Fibroblast of peridontal ligament (primary cell): Measurements from ENCODE around the gene DESI2.
"Not testable (repeated sequence)": the region's sequence is repeated elsewhere in the genome, so short reads cannot be mapped to it uniquely, and the experiment has no call there.

ENCODE experiments used
- DNase-seq: peaks from one replicate; pipeline ENCODE4 v3.0.0-alpha.2; 2010; ENCODE audit errors: extremely low read depth

Gene DESI2

GRCh38 chr1:244654108-244655038 lies 1.4 kb downstream of the DESI2 start:
- peak; percentile 22 for DNase-seq

DNA sequence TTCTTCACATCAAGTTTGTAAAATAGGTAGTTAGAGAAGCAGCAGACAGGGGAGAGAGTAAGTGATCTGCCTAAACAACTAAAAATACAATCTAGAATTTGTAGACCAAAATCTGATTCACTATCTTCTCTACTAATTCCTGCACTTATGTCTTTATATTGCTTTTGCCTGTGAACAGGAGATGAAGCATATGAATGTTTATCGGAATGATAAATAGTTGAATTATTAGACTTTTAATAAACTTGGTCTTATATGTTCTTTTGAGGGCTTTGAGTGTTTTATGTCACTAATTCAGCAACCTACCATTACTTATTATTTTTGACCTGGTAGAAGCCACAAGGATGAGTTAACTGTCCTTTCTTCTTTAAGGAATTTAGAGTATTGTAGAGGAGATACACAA lies 2.3 kb downstream of the DESI2 start:
- no peak for DNase-seq

- DNase-seq = no peak
Observed at GRCh38 chr1:244657421-244657820, 4.5 kb downstream of the DESI2 start.

DNA sequence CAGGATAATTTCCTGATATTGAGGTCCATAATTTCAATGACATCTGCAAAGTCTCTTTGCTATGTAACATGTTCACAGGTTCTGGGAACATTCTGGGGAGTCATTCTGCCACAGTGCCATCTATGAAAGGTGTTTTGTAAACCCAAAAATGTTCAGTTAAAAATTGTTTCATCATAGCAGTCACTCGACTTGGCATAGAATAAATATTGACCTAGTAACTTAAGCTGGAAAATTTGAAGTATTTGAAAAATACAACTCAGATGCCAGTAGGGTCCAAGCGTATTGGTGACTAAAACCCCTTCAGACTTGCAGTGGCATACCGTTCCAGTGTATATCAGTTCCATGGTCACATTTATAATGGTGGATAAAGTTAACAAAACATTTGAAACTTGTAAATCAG lies 6.8 kb downstream of the DESI2 start:
- DNase-seq = no peak

DNA sequence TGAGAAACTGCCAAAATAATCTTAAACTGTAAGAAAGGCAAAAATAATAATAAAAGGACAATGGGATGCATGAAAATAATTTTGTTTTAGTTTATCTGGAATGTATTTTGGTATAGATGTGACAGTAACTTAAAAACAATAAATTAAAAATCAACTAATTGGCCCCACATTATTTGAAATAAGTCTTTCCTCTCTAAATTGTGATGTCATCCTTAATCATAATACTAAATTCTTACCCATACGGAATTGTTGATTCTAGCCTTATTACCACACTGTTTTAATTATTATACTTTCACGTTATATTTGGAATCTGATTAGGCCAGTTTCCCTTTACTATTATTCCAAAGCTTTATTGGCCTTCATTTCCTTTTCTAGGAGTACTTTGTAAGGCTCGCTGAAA lies 7.7 kb downstream of the DESI2 start:
- no peak for DNase-seq

DNA sequence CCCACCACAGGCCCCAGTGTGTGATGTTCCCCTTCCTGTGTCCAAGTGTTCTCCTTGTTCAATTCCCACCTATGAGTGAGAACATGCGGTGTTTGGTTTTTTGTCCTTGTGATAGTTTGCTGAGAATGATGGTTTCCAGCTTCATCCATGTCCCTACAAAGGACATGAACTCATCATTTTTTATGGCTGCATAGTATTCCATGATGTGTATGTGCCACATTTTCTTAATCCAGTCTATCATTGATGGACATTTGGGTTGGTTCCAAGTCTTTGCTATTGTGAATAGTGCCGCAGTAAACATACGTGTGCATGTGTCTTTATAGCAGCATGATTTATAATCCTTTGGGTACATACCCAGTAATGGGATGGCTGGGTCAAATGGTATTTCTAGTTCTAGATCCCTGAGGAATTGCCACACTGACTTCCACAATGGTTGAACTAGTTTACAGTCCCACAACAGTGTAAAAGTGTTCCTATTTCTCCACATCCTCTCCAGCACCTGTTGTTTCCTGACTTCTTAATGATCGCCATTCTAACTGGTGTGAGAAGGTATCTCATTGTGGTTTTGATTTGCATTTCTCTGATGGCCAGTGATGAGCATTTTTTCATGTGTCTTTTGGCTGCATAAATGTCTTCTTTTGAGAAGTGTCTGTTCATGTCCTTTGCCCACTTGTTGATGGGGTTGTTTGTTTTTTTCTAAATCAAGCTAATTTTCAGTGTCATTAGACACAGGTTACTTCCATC lies 8.8 kb downstream of the DESI2 start:
- DNase-seq = not testable (repeated sequence)

GRCh38 chr1:244662599-244662998 lies 9.7 kb downstream of the DESI2 start:
- no peak for DNase-seq

- no peak for DNase-seq
Observed at GRCh38 chr1:244664353-244664752, 11.4 kb downstream of the DESI2 start.

DNA sequence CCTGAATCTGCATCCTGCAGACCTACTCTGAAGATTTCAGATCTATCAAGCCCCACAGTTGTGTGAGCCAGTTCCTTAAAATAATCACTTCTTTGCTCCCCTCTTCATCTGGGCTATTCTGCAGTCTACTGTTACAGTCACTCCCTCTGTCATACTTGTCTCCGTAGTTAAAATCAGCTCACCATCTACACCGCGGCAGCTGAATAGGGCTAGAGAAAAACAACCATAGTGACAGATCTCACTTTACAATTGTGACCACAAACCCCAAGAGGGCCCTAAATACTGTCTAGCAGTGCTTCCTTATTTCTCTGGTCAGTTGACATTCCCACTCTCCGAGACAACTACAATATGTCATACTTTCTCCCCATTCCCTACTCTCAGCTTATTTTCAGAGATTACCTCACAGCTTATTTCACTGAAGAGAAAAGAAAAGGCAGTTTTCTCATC lies 12.9 kb downstream of the DESI2 start:
- peak; percentile 31 for DNase-seq

- not testable (repeated sequence) for DNase-seq
Observed at GRCh38 chr1:244666672-244667418, 13.9 kb downstream of the DESI2 start.

GRCh38 chr1:244667797-244668196 lies 14.9 kb downstream of the DESI2 start:
- no peak for DNase-seq

- peak; percentile 78 for DNase-seq
Observed at GRCh38 chr1:244672946-244673682, 20.2 kb downstream of the DESI2 start.

DNA sequence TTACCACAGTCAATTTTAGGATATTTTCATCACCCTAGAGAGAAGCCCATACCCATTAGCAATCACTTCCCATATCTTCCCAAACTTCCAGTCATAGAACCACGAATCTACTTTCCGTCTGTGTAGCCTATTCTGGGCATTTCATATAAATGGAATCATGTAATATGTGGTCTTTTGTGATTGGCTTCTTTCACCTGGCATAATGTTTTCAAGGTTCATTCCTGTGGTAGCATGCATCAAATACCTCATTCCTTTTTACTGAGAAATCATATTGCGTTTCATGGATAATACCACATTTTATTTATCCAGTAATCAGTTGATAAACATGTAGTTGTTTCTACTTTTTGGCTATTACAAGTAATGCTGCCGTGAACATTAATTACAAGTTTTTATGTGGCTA lies 21.5 kb downstream of the DESI2 start:
- no peak for DNase-seq

GRCh38 chr1:244675167-244675566 lies 22.2 kb downstream of the DESI2 start:
- no peak for DNase-seq

- peak; percentile 84 for DNase-seq
Observed at GRCh38 chr1:244678697-244679096, 25.8 kb downstream of the DESI2 start.

GRCh38 chr1:244680667-244681066 lies 27.7 kb downstream of the DESI2 start:
- DNase-seq = peak; percentile 41

DNA sequence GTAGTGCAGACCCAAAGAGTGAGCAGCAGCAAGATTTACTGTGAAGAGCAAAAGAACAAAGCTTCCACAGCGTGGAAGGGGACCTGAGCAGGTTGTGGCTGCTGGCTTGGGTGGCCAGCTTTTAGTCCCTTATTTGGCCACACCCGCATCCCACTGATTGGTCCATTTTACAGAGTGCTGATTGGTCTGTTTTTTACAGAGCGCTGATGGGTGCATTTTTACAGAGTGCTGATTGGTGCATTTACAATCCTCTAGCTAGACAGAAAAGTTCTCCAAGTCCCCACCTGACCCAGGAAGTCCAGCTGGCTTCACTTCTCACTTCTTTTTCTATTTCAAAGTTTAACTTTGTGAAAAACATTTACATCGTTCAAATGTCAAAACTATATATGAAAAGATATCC lies 29.2 kb downstream of the DESI2 start:
- DNase-seq = not testable (repeated sequence)

- no peak for DNase-seq
Observed at GRCh38 chr1:244695937-244696336, 43.0 kb downstream of the DESI2 start.

DNA sequence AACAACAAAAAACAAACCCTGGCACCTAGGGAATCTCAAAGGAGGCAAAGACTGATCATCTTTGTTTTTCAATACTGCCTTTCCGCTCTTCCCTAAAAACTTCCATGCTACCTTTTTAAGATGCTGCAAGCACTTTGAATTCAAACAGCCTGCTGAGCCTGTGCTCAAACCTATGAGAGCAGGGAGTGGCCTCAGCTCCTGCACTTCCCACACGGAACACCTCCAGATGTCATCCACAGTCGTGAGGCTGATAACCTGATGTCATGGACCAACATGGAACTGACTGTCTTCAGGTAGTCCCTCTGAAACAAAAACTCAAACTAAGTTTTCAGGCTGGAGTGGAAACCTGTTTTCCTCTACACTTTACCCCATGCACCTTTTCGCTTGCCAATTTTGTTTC lies 46.8 kb downstream of the DESI2 start:
- DNase-seq = no peak

DNA sequence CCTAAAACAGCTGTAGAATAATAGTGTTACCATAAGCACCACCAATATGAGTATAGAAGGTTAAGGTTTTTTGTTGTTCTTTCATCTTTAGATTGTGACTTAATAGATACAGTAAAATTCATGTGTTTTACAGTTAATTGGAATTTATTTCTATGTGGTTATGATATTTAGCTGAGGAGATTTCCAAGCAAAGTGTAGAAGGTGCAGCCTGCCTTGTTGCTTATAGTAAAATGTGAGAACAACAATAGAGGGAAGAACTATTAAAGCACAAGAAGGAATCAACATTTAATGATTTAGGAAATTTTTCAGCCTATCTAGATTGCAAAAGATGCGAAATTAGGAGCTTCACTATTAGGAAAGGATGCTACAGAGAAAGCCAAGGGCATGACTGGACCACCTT lies 47.9 kb downstream of the DESI2 start:
- no peak for DNase-seq

DNA sequence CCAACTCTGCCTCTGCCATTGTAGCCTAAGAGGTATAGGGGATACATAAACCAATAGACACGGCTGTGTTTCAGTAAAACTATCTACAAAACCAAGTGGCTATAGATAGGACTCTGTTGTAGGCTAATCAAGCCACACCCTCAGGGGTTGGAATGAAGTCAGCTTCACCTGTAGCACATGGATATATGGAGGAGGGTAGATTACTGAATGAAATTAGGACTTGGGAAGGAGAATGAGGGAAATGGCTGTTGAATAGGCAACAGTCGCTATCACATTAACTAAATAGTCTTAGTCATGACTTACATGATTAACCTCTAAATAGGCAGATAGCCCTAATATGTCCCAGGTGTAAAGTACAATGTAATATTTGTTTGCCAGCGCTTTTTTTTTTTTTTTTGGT lies 49.7 kb downstream of the DESI2 start:
- DNase-seq = no peak
